ENCODE measurements around the gene CNIH1.
"Not testable (repeated sequence)": the region's sequence is repeated elsewhere in the genome, so short reads cannot be mapped to it uniquely, and the experiment has no call there.

The CNIH1 gene

DNA sequence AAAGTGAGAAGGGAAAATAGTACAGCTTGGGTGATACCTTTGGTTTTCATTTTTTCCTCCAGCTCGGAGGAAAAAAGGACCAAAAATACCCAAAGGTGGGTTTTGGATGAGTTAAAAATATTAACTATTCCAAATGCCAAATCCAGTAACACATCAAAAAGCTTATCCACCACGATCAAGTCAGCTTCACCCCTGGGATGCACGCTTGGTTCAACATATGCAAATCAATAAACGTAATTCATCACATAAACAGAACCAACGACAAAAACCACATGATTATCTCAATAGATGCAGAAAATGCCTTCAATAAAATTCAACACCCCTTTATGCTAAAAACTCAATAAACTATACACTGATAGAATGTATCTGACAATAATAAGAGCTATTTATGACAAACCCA is 62.3 kb downstream of the CNIH1 start:
- DNase-seq = not testable (repeated sequence)

- no peak for DNase-seq
These were observed 63.7 kb downstream of the CNIH1 start for GRCh38 chr14:54377501-54377900.

GRCh38 chr14:54374117-54374884 is 66.9 kb downstream of the CNIH1 start:
- DNase-seq = no peak
